Neural cell (in vitro differentiated cells): Measurements from ENCODE around the gene CPEB4. TPM values are rescaled to one million over a fixed set of nuclear protein-coding genes. Genes with fewer than 3 reads are reported as not detected.

ENCODE experiments used
- H2AFZ ChIP-seq: fragments of 200-600, 300-800 bp; sonication (generic), shearing (Covaris generic); 2 replicates; pipeline ENCODE4 v1.6.0; 2014; ENCODE audit warnings: low read depth, mild to moderate bottlenecking, antibody characterized with exemption, low read length, moderate library complexity
- H3F3A ChIP-seq: fragments of 200-600 bp; shearing (Covaris generic); 2 replicates; pipeline ENCODE4 v1.6.1; 2016; ENCODE audit warnings: mild to moderate bottlenecking, moderate library complexity, mixed read lengths, antibody characterized with exemption, low read length; ENCODE audit not compliant: insufficient read depth, poor library complexity, severe bottlenecking
- H3K27ac ChIP-seq: fragments of 200-600, 300-800 bp; sonication (generic), shearing (Covaris generic); 2 replicates; pipeline ENCODE4 v1.5.1; 2014; ENCODE audit warnings: mild to moderate bottlenecking, low read length, moderate library complexity
- H3K27me3 ChIP-seq: fragments of 300-800, 200-600 bp; sonication (generic), shearing (Covaris generic); 2 replicates; pipeline ENCODE4 v1.6.0; 2014; ENCODE audit warnings: mild to moderate bottlenecking, low read depth, low read length, moderate library complexity; ENCODE audit not compliant: insufficient read depth
- H3K36me3 ChIP-seq: fragments of 300-800, 200-600 bp; sonication (generic), shearing (Covaris generic); 2 replicates; pipeline ENCODE4 v1.5.1; 2014; ENCODE audit warnings: mild to moderate bottlenecking, antibody characterized with exemption, low read length, moderate library complexity; ENCODE audit not compliant: insufficient read depth
- H3K4me2 ChIP-seq: fragments of 300-800, 200-600 bp; sonication (generic), shearing (Covaris generic); 2 replicates; pipeline ENCODE4 v1.6.0; 2014; ENCODE audit warnings: mild to moderate bottlenecking, low read length
- H3K4me3 ChIP-seq: fragments of 300-800, 200-600 bp; sonication (generic), shearing (Covaris generic); 2 replicates; pipeline ENCODE4 v1.5.1; 2014; ENCODE audit warnings: mild to moderate bottlenecking, low read length, moderate library complexity
- H3K79me2 ChIP-seq: fragments of 200-600 bp; shearing (Covaris generic); replicated peaks from 2 replicates; pipeline ENCODE4 v1.6.0; 2014; ENCODE audit warnings: mild to moderate bottlenecking, low read length, moderate library complexity; ENCODE audit not compliant: insufficient read depth
- H3K9ac ChIP-seq: fragments of 300-800, 200-600 bp; sonication (generic), shearing (Covaris generic); 2 replicates; pipeline ENCODE4 v1.6.1; 2016; ENCODE audit warnings: mild to moderate bottlenecking, low read length, mixed read lengths
- H3K9me2 ChIP-seq: fragments of 200-600 bp; shearing (Covaris generic); 2 replicates; pipeline ENCODE4 v1.6.1; 2016; ENCODE audit warnings: mild to moderate bottlenecking, low read length, mixed read lengths; ENCODE audit not compliant: insufficient read depth
- H3K9me3 ChIP-seq: fragments of 200-600, 300-800 bp; sonication (generic), shearing (Covaris generic); 2 replicates; pipeline ENCODE4 v1.6.1; 2016; ENCODE audit warnings: mild to moderate bottlenecking, mixed run types, low read length, moderate library complexity, mixed read lengths
- H4K20me1 ChIP-seq: fragments of 200-600 bp; shearing (Covaris generic); 2 replicates; pipeline ENCODE4 v1.6.1; 2016; ENCODE audit warnings: mild to moderate bottlenecking, mixed run types; ENCODE audit not compliant: insufficient read depth
- EP300 ChIP-seq: fragments of 450-650 bp; conservative IDR thresholded peaks from 2 replicates; pipeline ENCODE4 v1.6.1; 2014; ENCODE audit warnings: antibody characterized with exemption, mild to moderate bottlenecking, moderate library complexity; ENCODE audit not compliant: poor library complexity, severe bottlenecking
- EZH2 ChIP-seq: fragments of 200-600, 300-800 bp; shearing (Covaris generic), sonication (generic); IDR thresholded peaks from 2 replicates; pipeline ENCODE4 v1.6.1; 2014; ENCODE audit warnings: antibody characterized with exemption, low read length, borderline replicate concordance, mild to moderate bottlenecking; ENCODE audit not compliant: insufficient read depth, poor library complexity, severe bottlenecking
- MXI1 ChIP-seq: fragments of 450-650 bp; conservative IDR thresholded peaks from 2 replicates; pipeline ENCODE4 v1.6.1; 2014; ENCODE audit warnings: antibody characterized with exemption, mild to moderate bottlenecking; ENCODE audit not compliant: poor library complexity, severe bottlenecking
- POLR2AphosphoS5 ChIP-seq: IDR thresholded peaks from 2 replicates; pipeline ENCODE4 v1.6.1; 2012
- RAD21 ChIP-seq: fragments of 450-650 bp; conservative IDR thresholded peaks from 2 replicates; pipeline ENCODE4 v1.6.1; 2014; ENCODE audit warnings: antibody characterized with exemption, mild to moderate bottlenecking, moderate library complexity
- SMC3 ChIP-seq: fragments of 450-650 bp; conservative IDR thresholded peaks from 2 replicates; pipeline ENCODE4 v1.6.1; 2014; ENCODE audit warnings: antibody characterized with exemption, mild to moderate bottlenecking, moderate library complexity; ENCODE audit not compliant: poor library complexity
- TAF1 ChIP-seq: IDR thresholded peaks from 2 replicates; pipeline ENCODE4 v1.6.1; 2012; ENCODE audit warnings: low read depth
- polyA plus RNA-seq: library from polyadenylated mRNA; depleted of rRNA; stranded (reverse); fragments of >200 nt; gene quantifications from 2 replicates; pipeline ENCODE4 v1.2.3, GENCODE V29; 2014
- TF ChIP-seq, protein P1 (sequence below): fragments of 450-650 bp; IDR thresholded peaks from 2 replicates; pipeline ENCODE4 v1.5.1; 2014; ENCODE audit warnings: antibody characterized with exemption, mild to moderate bottlenecking, moderate library complexity; ENCODE audit not compliant: poor library complexity, severe bottlenecking
- TF ChIP-seq, protein P2 (sequence below): IDR thresholded peaks from 2 replicates; pipeline ENCODE4 v1.6.1; 2012; ENCODE audit warnings: borderline replicate concordance

The CPEB4 gene
- polyA plus RNA-seq, 1 donor from 2014 or later, result 42.2 TPM

DNA sequence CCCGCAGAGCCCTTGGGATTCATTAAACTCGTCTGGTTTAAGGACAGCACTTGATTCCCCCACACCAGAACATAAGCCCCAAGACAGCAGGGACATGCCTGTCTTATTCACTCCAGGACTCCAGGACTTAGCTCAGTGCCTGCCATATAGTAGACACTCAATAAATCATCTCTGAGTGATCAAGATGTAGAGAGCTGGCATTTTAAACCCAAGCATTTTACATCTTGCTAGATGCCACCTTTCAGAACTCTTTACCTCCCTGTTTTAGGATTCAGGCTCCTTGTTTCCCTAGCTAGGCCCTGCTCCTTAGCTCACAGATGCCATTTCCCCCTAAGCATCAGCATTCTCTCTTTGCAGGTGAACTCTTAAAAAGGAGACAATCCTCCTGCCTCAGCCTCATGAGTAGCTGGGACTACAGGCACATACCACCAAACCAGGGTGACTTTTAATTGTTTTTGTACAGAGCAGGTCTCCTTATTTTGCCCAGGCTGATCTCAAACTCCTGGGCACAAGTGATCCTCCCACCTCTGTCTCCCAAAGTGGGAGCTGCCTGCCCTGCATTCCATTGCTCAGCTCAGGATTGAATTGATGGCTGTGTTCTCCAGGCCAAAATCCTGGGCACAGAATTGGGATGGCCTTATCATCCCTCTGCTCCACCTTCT lies 32.0 kb upstream of the CPEB4 start:
- H3K27ac ChIP-seq, result no peak overlapping the region
- H2AFZ ChIP-seq, result no peak overlapping the region

DNA sequence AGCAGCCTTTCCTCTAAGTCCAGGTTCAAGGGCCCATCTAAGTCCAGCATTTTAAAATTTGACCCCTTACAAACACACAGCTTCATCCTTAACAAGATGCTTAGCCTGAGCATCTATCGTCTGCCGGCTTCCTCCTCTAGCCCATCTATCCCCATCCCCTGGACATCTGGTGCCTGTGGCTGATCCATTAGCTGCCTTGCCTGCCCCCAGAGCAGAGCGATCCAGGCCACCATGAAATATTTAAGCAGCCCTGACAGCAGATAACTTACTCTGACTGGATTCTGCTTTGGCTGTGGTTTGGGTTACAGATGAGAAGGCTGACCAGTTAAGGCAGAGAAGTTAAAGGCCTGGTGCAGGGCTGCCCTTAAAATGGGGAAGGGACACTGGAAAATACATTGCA lies 30.9 kb upstream of the CPEB4 start:
- Histone ChIP-seq H3K27me3 (no peaks in the 10 kb centered on the region), H3K9ac (no peak overlapping the region), H3F3A (no peaks in the 10 kb centered on the region), H3K79me2 (no peaks in the 10 kb centered on the region), H4K20me1 (no peaks in the 10 kb centered on the region), H3K36me3 (no peaks in the 10 kb centered on the region), H3K27ac (no peak overlapping the region), H3K9me3 (no peaks in the 10 kb centered on the region), H3K4me2 (no peak overlapping the region), H3K4me3 (no peak overlapping the region), H2AFZ (no peak overlapping the region), H3K9me2 (no peaks in the 10 kb centered on the region)
- TF ChIP-seq, protein P1, sequence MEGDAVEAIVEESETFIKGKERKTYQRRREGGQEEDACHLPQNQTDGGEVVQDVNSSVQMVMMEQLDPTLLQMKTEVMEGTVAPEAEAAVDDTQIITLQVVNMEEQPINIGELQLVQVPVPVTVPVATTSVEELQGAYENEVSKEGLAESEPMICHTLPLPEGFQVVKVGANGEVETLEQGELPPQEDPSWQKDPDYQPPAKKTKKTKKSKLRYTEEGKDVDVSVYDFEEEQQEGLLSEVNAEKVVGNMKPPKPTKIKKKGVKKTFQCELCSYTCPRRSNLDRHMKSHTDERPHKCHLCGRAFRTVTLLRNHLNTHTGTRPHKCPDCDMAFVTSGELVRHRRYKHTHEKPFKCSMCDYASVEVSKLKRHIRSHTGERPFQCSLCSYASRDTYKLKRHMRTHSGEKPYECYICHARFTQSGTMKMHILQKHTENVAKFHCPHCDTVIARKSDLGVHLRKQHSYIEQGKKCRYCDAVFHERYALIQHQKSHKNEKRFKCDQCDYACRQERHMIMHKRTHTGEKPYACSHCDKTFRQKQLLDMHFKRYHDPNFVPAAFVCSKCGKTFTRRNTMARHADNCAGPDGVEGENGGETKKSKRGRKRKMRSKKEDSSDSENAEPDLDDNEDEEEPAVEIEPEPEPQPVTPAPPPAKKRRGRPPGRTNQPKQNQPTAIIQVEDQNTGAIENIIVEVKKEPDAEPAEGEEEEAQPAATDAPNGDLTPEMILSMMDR, result no peak
- TF ChIP-seq POLR2AphosphoS5, result no peak
- no peak for TF ChIP-seq SMC3

More for the DNA sequence above, 32.0 kb upstream of the CPEB4 start:
- no peak overlapping the region for H3K9ac ChIP-seq
- no peaks in the 10 kb centered on the region for H3K9me2 ChIP-seq
- no peak for TF ChIP-seq EZH2
- no peak for TF ChIP-seq RAD21
- no peak for TF ChIP-seq EP300
- TF ChIP-seq, protein P1, result no peak
- TF ChIP-seq TAF1, result no peak
- TF ChIP-seq SMC3, result no peak
- TF ChIP-seq POLR2AphosphoS5, result no peak
- TF ChIP-seq, protein P2, sequence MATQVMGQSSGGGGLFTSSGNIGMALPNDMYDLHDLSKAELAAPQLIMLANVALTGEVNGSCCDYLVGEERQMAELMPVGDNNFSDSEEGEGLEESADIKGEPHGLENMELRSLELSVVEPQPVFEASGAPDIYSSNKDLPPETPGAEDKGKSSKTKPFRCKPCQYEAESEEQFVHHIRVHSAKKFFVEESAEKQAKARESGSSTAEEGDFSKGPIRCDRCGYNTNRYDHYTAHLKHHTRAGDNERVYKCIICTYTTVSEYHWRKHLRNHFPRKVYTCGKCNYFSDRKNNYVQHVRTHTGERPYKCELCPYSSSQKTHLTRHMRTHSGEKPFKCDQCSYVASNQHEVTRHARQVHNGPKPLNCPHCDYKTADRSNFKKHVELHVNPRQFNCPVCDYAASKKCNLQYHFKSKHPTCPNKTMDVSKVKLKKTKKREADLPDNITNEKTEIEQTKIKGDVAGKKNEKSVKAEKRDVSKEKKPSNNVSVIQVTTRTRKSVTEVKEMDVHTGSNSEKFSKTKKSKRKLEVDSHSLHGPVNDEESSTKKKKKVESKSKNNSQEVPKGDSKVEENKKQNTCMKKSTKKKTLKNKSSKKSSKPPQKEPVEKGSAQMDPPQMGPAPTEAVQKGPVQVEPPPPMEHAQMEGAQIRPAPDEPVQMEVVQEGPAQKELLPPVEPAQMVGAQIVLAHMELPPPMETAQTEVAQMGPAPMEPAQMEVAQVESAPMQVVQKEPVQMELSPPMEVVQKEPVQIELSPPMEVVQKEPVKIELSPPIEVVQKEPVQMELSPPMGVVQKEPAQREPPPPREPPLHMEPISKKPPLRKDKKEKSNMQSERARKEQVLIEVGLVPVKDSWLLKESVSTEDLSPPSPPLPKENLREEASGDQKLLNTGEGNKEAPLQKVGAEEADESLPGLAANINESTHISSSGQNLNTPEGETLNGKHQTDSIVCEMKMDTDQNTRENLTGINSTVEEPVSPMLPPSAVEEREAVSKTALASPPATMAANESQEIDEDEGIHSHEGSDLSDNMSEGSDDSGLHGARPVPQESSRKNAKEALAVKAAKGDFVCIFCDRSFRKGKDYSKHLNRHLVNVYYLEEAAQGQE, result no peak
- TF ChIP-seq MXI1, result no peak
- H3K36me3 ChIP-seq, result no peaks in the 10 kb centered on the region
- H3K79me2 ChIP-seq, result no peaks in the 10 kb centered on the region
- H3K9me3 ChIP-seq, result no peaks in the 10 kb centered on the region
- no peak overlapping the region for H3K4me3 ChIP-seq
- H3F3A ChIP-seq, result no peaks in the 10 kb centered on the region
- H4K20me1 ChIP-seq, result no peaks in the 10 kb centered on the region
- H3K27me3 ChIP-seq, result no peaks in the 10 kb centered on the region
- no peak overlapping the region for H3K4me2 ChIP-seq
